Smooth muscle cell of the coronary artery (primary cell): ENCODE data around the gene HAPLN1. TPM values are rescaled to one million over a fixed set of nuclear protein-coding genes. Genes with fewer than 3 reads are reported as not detected.

ENCODE experiments used
- total RNA-seq: library from RNA; depleted of rRNA; stranded (reverse); fragments of >200 nt; gene quantifications from 2 replicates; pipeline ENCODE4 v1.2.3, GENCODE V29; 2014; ENCODE audit warnings: low replicate concordance

Gene HAPLN1
- total RNA-seq, result under 0.01 and 75.5 TPM in 2 replicates

DNA sequence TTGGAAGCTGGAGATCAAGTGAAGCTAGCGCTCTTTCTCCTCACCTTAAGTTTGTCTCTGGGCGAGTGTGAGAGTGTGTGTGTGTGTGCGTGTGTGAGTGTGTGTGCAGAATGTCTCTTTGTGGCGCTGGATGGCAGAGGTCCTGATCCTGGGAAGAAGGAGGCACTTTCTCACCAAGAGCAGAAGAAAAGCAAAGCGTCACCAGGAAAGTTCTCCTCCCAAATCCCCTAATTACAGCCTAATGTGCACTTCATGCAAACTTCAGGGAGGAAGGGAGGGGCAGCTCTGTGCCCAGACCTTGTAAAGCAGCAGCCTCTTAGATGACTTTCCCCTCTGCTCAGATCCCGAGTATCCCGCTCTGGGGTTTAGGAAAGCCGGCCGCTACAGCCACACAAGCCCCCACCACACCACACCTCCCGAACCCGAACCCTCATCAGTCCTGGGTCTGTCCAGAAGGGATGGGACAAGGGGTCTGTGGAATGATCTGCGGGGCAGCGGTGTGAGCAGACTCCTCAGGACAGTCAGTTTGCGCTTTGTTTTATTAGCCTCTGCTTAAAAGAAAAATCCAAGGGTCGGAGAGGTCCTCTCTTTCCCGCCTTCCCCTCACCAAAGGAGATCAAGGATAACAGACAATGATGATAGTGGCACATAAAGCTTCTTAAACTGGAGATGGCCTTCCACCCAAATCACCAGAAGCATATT lies at the start of gene HAPLN1:
Gene HAPLN1 (minus strand): TSS at position 20 of the 702 bp plus-strand sequence. CDS start 47,332 bp downstream, outside the sequence.

Other genes with a start within 250 kb of the HAPLN1 start
- 735 and 1,474 TPM in 2 replicates for gene VCAN, start 249.1 kb downstream of the HAPLN1 start, total RNA-seq